ENCODE data around the gene PTPN22.
"Not testable (repeated sequence)": the region's sequence is repeated elsewhere in the genome, so short reads cannot be mapped to it uniquely, and the experiment has no call there.

The PTPN22 gene

DNA sequence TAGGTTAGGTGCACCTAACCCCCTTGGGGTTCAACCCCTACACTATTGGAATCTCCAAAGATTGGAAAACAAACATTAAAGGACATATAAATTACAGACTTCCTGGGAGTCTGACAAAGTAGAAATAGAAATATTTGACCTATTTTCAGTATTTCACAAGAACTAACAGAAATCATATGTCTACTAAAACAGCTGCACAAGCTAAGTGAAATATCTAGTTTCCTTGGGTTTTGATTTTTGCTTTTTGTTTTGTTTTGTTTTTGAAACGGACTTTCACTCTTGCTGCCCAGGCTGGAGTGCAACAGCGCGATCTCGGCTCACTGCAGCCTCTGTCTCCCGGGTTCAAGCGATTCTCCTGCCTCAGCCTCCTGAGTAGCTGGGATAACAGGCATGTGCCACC is 18.8 kb downstream of the PTPN22 start:
- not testable (repeated sequence) for DNase-seq (ENCODE audit: low read depth in 2 of 2)

DNA sequence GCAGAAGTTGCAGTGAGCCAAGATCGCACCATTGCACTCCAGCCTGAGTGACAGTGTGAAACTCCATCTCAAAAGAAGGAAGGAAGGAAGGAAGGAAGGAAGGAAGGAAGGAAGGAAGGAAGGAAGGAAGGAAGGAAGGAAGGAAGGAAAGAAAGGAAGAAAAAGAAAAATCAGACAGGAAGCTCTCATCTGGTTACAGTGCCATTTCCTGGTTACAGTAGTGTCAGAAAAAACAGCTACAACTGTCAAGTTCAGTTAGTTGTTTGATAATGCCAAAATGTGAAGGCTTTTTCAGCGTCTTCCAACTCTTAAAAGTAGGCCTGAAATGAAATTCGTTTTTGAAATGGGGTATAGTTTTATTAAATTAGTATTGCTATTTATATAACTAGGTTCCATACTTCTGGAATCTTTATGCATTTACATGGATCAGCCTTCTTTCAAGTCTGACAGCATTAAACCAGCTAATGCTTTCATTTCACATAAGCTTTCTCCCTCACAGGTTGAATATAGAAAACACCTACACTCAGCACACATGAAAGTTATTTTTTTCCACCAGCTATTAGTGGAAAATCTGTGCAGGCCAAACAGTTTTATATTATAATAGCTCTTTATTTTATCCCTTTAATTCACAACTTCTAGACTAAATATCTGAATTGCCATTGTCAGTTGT is 21.2 kb downstream of the PTPN22 start:
- DNase-seq (ENCODE audit: low read depth in 2 of 2), result no peak

DNA sequence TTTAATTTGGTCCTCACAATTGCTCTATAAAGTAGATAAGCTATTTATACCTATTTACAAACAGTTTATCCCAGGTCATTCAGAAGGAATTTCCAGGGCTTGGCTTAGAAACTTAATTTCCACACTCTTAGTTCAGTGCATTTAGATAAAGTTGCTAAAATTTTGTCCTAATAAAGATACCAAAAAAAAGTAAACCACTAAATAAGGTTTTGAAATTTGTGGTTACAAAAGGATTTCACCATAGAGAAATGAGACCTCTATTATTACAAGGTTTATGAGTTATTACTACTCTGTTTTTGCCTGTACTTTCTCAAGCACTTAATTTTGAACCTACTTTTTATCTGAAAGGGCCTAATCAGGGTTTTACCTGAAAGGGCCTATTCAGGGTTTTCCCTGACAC is 22.4 kb downstream of the PTPN22 start:
- no peak for DNase-seq (ENCODE audit: low read depth in 2 of 2)

DNA sequence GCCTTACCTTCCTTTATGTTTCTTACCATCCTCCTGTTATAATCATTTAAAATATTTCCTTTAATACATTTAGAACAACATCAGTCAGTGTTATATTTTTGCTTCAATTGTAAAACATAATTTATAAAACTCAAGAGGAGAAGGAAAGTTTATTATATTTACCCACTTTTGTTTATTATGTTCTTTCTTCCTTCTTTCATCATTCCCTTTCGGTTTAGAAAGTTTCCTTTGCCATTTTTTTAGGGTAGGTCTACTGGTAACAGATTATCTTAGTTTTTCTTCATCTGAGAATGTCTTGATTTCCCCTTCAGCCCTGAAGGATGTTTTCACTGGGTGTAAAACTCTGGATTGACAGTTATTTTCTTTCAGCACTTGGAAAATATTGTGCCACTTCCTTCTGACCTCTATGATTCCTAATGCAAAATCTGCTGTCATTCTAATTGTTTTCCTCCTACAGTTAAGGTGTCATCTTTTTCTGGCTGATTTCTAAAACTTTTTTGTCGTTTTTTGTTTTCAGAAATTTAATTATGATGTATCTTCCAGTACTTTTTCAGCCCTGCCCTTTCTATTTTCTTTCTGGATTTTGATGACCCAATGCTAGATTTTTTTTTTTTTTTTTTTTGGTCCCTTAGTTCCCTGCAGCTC is 25.0 kb downstream of the PTPN22 start:
- no peak for DNase-seq (ENCODE audit: low read depth in 2 of 2)

DNA sequence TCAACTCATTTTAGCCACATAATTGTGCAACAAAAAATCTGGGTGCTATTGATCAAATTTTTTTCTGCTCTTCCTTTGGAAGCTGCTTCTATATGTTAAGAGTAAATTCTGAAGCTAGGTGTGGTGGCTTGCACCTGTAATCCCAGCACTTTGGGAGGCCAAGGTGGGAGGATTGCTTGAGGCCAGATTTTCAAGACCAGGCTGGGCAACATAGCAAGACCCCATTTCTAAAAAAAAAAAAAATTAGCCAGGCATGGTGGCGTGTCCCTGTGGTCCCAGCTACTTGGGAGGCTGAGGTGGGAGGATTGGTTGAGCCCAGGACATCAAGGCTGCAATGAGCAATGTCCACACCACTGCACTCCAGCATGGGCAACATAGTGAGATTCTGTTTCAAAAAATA is 35.0 kb downstream of the PTPN22 start:
- DNase-seq (ENCODE audit: low read depth in 2 of 2), result no peak

DNA sequence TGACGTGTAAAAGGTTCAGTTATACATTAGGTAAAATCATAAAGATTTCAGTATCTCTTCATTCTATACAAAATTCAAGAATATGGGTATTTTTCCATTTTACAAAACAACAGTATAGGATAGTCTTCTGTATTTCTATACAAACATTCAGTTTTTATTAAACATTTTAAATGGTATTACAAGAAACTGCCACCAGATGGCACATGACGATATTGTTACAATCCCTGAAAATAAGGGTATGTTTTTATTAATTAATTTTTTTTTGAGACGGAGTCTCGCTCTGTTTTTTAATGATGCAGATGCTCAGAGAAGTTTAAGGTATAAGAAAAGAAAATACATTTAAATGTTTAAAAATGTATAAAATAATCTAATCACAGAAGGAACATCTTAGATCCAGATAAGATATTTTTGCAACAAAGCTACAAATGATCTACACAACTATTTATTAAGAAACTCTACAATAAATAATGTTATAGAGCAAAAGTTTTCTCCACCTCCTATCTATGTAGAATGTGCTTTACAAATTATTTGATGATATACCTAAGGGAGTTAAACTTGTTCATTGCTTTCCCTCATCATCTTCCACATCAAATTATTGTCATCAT is 35.7 kb downstream of the PTPN22 start:
- DNase-seq (ENCODE audit: low read depth in 2 of 2), result no peak

DNA sequence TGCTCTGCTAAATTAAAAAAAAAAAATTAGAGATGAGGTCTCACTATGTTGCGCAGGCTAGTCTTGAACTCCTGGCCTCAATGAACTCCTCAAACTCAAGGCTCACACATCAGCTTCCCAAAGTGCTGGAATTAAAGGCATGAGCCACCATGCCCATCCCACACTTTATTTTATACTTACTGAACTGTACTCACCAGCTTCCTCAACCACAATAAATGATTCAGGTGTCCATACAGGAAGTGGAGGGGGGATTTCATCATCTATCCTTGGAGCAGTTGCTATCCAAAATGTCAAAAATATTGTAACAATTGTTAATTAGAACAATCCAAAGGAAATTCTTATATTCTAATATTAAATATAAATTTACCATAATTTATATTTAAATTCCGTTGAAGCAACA is 36.8 kb downstream of the PTPN22 start:
- DNase-seq (ENCODE audit: low read depth in 2 of 2), result no peak

DNA sequence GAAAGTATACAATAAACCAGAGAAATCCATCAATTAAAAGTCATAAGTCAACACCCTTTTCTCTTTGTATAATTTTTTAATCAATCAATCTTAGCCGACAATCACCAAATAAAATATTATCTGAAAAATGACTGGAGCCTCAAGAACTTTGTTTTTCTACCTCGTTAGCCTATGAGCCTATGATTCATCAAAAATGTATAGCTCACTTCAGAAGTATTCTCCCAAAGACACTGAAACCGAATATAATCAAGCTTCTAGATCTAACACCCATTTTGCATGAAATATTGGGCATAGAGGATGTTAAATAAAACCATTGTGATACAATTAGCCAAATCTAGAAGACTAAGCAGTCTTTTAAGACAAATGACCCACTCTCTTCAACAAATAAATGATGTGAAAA is 41.5 kb downstream of the PTPN22 start:
- DNase-seq (ENCODE audit: low read depth in 2 of 2), result no peak

DNA sequence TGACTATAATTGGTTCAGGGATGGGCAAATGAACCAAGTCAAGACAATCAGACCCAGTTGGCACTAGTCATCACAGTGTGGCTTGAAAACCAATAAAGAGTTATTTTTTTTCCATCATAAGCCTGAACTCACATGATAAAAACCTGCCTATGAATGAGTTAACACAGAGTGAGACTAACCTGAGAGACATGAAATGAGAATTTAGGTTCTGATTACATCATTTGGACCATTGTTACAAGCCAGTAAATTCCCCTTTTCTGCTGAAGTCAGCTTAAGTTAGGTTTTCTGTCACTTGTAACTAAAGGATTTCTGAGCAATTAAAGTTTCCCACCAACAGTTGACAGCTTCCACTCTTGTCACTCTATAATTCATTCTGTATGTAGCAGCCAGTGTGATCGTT is 49.6 kb downstream of the PTPN22 start:
- DNase-seq (ENCODE audit: low read depth in 2 of 2), result no peak

DNA sequence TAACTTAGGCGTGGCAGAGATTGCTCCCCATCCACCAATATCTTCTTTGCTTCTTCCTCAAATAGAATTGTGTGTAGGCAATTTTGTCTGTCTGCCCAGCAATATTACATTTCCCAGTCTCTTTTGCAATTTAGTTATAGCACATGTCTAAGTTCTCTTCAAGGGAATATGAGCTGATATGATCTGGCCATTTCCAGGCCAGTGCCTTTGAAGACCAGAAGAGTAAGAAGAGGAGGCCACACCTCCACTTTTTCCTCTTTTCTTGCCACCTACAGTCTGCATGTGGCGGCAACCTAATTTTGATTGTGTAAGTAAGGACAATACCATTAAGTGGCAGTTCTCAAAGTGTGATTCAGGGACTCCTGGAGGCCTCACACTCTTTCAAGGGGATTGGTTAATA is 52.9 kb downstream of the PTPN22 start:
- no peak for DNase-seq (ENCODE audit: low read depth in 2 of 2)

DNA sequence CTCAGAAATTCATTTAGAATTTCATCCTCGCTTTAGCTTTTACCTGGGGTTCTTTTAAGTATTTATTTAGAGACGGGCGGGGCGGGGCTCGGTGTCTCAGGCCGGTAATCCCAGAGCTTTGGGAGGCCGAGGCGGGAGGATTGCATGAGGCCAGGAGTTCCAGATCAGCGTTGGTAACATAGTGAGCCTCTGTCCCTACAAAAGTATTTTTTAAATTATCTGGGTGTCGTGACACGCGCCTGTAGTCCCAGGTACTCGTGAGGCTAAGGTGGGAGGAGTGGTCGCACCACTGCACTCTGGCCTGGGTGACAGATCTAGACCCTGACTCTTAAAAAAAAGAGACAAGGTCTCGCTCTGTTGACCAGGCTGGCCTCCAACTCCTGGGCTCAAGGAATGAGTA is 58.3 kb downstream of the PTPN22 start:
- DNase-seq (ENCODE audit: low read depth in 2 of 2), result no peak

DNA sequence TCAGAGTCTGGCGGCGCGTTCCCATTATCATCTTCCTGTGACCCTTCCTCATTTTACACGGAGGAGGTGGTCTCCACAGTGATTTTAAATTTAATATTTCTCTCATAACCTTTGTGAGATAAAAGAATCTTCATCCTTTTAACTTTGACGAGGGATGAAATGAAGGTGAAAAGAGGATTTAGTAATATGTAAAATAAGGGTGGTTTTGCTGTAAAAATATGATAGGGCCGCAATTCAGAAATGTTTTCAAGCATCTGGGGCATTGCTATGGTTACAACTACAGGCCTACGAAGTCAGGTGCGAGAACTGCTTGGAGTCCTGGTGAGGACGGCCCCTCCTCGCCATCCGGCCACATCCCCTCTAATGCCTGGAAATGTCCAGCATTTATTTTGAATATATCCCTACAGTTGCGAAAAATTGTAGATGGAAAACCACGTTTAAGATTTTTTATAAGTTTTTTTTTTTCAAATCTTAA is 58.8 kb downstream of the PTPN22 start:
- DNase-seq (ENCODE audit: low read depth in 2 of 2), result no peak

DNA sequence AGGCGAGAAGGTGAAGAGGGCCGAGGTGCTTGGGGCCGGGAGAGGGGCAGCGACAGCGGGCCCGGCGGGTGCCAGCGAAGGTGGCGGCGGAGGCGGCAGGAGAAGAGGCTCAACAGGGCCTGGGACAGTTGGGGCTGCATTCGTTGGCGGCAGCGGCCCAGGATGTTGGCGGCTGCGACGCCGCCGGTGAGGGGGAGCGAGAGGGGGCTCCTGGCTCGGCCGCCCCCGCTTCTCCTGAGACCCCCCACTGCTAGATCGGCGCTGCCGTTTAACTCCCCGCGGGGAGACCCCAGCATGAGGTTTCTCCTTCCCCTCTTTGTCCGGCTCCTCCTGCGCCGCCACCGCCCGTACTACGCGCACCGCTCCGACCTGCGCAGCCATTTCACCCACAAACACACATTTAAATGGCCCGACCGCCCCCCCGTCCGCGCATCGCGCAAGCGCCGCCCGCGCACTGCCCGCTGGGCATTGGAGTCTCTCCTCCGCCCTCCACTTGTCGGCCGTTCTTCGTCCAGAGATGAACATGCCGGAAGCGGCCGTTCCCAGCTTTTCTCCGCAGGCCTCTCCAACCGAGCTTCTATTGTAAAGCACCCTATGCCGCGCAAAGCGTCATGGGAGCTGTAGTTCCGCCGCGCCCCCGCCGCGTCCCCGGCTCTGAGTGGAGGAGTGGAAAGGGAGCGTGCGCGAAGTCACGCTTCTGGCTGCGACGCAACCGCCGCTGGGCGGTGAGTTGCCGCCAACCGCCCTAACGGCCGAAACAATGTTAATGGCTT is 59.4 kb downstream of the PTPN22 start, which contains the start of gene RSBN1:
Gene RSBN1, minus strand, starts transcription at position 589 of the 773 bp plus-strand sequence. Its CDS starts 64 bp downstream, at position 525.
- peak; percentile 96 to 97 for DNase-seq (ENCODE audit: low read depth in 2 of 2)

DNA sequence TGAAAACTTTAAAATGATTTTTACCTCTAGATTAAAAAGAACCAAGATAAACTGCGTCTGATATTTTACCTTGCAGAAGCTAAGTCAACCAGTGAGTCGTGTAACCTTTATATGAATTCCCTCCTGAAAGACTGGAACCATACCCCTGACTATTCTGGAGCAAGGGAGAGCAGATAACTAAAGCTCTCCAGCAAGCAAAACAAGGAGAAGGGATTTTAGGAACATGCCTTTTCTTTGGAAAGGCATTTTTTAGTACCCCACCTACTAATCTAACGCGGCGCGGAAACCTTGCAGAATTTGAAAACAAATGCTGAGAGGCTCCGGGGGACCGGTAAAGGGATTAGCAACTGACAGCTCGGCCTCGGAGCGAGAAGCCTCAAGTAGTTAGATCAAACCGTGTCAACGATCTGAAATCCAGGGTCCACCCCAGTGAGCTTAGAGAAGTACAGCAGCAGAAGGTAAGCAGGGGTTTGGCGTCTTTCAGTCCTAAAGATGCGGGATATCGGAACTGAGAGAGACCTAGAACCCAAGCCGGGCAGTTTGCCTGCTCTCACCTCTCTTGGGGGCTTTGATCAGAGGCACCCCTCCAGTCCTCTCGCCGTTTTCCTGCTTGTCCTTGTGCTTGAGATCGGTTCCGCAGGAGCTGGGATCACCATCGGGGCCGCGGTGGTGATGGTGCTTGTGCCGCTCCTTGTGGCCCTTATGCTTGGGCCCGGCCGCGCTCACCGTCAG is 60.2 kb downstream of the PTPN22 start:
- peak in 1 of 2 donors; percentile 8 for DNase-seq (ENCODE audit: low read depth in 2 of 2)

DNA sequence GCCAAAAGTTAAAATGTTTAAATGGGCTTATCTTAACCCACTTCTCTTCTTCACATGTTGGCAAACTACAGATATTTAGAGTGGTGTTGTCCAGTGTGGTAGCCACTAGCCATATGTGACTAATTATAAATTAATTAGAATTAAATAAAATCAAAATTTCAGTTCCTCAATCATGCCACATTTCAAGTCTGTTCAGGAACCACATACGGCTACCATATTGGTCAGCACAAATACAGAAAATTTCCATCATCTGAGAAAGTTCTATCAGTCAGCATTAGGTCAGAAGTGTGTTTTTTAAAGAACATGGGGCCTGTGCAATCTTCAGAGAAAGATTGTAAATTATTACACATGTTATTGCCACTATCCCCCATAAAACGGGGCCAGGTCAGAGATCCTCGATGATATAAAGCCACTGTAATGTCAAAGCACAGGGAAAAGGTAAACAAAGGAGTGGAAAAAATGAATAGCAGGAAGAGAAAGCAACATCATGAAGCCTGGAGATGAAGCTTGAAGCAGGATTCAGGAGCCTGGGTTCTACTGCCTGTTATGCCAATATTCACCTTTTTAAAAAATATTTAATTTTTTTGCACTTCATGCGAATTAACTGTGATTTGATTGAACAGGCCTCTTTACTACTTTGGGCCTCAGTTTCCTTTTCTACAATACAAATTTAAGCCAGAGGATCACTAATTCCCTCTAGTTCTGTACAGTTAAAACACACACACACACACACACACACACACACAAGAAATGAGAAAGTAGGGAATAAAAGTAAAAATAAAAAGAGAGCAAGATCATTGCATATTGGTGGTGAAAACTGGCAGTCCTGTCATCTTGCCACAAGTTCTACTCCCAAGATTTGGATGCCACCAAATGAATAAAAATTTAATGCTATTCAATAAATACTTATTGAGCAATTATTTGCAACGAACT is 61.6 kb downstream of the PTPN22 start:
- no peak for DNase-seq (ENCODE audit: low read depth in 2 of 2)

DNA sequence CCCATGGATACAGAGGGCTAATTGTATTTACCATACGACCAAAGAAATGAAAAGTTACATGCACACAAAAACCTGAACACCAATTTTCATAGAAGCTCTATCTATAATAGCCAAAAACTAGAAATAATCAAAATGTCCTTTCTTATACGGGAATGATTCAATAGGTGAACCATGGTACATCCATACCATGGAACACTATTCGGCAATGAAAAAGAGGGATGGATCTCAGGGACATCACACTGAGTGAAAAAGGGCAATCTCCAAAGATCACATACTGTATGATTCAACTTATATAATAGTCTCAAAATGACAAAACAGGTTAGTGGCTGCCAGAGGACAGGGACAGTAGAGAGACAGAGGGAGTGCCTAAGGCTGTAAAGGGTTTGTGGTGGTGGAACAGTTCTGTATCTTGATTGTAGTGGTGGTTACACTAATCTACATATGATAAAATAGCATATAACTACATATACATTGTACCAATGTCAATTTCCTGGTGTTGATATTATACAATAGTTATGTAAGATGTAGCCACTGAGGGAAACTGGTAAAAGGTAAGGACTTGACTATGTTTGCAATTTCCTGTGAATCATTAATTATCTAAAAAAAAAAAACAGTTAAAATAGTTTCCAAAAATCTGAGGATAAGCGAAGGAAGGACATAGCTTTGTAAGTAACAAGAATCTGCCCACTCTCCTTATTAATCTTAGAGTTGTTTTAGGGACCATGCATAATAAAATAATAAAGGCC is 62.9 kb downstream of the PTPN22 start:
- DNase-seq (ENCODE audit: low read depth in 2 of 2), result no peak

DNA sequence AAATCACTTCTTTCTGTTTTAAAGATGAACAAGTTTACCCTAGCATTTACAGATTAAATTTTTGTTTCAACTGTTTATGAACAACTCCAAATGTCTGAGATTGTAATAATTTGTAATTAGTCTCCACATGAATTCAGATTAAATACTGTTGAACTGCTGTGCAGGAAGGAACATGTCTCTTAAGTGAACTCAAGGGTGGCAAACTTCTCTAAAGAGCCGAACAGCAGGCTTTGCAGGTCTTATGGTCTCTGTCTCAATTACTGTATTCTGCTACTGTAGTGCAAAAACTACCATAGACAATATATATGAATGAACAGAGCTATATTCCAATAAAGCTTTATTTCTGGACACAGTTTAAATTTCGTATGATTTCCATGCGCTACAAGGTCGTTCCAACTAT is 65.9 kb downstream of the PTPN22 start:
- no peak for DNase-seq (ENCODE audit: low read depth in 2 of 2)

DNA sequence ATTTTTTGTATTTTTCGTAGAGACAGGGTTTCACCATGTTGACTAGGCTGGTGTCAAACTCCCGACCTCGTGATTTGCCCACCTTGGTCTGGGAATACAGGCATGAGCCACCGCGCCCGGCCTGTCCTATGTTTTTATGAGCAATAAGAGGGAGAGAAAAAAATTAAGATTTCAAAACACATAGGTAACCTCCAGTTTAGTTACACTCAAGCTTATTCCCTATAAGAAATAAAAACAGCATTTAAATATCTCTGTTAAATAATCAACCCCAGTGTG is 66.3 kb downstream of the PTPN22 start:
- DNase-seq (ENCODE audit: low read depth in 2 of 2), result no peak

DNA sequence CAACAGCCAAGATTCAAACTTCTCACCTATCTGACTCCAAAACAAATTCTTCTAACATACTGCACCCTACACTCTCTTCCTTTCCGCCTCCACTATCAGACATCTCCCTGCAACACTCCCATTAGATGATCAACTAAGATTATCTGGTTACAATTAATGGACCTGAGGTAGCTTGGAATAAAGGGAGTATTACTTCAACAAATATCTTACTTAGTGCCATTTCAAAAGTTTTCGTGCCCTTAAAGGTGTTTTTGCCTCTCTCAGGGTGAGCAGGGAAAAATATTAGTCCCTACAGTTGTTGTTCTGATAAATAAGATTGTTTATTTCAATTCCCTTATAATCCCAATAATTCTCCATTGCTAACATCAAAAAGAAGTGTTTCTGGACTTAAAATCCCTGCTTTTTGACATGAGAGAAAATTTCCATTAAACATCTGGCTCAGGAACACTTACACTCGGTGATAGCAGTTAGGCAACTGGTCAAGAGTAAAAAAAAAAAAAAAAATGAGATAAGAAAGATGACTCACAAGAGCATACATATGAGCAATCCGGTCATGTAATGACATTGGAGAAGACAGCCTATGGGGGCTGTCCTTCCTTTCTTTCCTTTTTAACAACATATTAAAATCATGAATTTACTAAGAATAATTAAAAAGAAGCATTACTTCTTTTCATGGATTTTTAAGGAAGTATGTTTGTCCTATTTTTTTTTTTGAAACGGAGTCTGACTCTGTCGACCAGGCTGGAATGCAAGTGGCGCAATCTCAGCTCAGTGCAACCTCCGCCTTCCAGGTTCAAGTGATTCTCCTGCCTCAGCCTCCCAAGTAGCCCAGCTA is 66.9 kb downstream of the PTPN22 start:
- no peak for DNase-seq (ENCODE audit: low read depth in 2 of 2)

All from stimulated activated CD8-positive, alpha-beta memory T cell treated with anti-CD3 and anti-CD28 coated beads, Interleukin-7, amount 100 ng/mL, for 1 hour (primary cell).